Bronchial epithelial cell (primary cell): ENCODE data around the gene C9orf57. TPM values are rescaled to one million over a fixed set of nuclear protein-coding genes. Genes with fewer than 3 reads are reported as not detected.

Experiments
- DNase-seq: peaks from one replicate; pipeline ENCODE4 v3.0.0-alpha.2; 2010; ENCODE audit warnings: low read depth
- FAIRE-seq: peaks from 2 replicates; lab custom pipeline; 2011; peaks lifted over from hg19 to GRCh38; lab: Jason Lieb, UNC
- H3K27me3 ChIP-seq: 2 replicates; pipeline ENCODE4 v1.5.1; 2011; ENCODE audit warnings: low read length; ENCODE audit not compliant: control insufficient read depth, insufficient read depth
- H3K36me3 ChIP-seq: 2 replicates; pipeline ENCODE4 v1.5.1; 2011; ENCODE audit warnings: low read length; ENCODE audit not compliant: control insufficient read depth, insufficient read depth
- H3K4me3 ChIP-seq: 2 replicates; pipeline ENCODE4 v1.5.1; 2011; ENCODE audit warnings: mild to moderate bottlenecking, low read depth, low read length, control low read depth
- total RNA-seq: library from RNA; depleted of rRNA; stranded (reverse); fragments of >200 nt; gene quantifications from 2 replicates; pipeline ENCODE4 v1.2.1, GENCODE V29; 2014
- TF ChIP-seq, protein P1 (sequence below): IDR thresholded peaks from 2 replicates; pipeline ENCODE4 v1.5.1; 2011; ENCODE audit warnings: mild to moderate bottlenecking, moderate library complexity, low read length, control low read depth, inconsistent platforms; ENCODE audit not compliant: insufficient read depth, severe bottlenecking

Gene C9orf57
- total RNA-seq, 1 donor from 2014 or later, result not detected

DNA sequence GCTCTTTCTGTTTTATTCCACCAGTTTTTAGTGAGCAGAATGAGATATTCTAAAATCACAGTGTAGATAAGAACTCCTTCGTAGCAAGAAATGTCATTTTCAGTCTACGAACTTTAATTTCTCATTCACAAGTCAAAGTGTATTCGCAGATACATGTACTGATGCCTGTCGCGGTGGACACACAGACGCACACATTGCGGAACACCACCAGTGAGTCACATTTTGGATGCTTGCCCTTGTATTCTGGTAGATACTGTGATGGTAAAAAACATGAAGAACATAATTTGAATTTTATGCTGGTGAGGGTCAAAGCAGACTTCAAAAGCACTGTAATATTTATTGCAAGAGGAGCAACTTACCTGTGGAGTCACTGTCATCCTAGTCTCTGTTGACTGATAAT, 4.7 kb upstream of the C9orf57 start:
- no peak for FAIRE-seq
- TF ChIP-seq, protein P1, sequence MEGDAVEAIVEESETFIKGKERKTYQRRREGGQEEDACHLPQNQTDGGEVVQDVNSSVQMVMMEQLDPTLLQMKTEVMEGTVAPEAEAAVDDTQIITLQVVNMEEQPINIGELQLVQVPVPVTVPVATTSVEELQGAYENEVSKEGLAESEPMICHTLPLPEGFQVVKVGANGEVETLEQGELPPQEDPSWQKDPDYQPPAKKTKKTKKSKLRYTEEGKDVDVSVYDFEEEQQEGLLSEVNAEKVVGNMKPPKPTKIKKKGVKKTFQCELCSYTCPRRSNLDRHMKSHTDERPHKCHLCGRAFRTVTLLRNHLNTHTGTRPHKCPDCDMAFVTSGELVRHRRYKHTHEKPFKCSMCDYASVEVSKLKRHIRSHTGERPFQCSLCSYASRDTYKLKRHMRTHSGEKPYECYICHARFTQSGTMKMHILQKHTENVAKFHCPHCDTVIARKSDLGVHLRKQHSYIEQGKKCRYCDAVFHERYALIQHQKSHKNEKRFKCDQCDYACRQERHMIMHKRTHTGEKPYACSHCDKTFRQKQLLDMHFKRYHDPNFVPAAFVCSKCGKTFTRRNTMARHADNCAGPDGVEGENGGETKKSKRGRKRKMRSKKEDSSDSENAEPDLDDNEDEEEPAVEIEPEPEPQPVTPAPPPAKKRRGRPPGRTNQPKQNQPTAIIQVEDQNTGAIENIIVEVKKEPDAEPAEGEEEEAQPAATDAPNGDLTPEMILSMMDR, result no peak
- DNase-seq, result peak; percentile 23
- H3K4me3 ChIP-seq, result no peak overlapping the region
- no peaks in the 10 kb centered on the region for H3K27me3 ChIP-seq
- H3K36me3 ChIP-seq, result no peaks in the 10 kb centered on the region

DNA sequence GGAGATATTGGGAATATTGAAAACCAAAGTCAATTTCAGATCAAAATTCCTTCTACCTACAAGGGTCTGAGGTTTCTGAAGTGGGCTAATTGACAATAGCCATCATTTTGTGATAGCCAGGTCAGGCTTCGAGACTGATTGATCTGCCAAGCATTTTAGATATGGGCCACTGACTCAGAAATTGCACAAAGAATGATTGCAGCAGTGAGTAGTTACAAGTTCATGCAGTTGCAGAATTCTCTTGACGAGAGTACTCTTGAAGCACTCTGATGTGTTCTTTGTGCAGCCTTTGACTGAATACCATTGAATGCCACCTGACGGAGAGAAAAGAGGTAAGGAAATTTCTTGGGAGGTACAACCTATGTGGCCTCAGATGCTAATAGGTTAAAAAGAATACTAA, 8.3 kb downstream of the C9orf57 start:
- FAIRE-seq, result no peak

DNA sequence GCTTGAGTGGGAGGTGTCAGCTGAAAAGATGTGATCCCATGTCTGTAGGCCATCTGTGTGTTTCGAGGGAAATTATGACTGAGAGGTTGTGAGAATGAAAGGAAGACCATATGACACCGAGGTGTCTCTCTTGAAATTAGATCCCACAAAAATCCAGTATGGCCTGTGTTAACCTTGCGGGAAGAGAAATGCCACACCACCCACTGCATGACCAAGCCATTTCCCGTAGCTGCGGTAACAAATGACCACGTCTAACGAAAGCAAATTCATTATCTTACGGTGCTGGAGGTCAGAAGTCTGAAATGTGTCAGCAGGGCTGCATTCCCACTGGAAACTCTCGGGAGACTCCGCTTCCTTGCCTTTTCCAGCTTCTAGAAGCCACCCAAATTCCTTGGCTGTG, 11.6 kb downstream of the C9orf57 start:
- Histone ChIP-seq H3K27me3 (no peaks in the 10 kb centered on the region), H3K36me3 (no peaks in the 10 kb centered on the region), H3K4me3 (no peak overlapping the region)
- DNase-seq (no peak), FAIRE-seq (no peak)
- TF ChIP-seq, protein P1, result no peak

More for the DNA sequence above, 8.3 kb downstream of the C9orf57 start:
- H3K36me3 ChIP-seq, result no peaks in the 10 kb centered on the region
- TF ChIP-seq, protein P1, result no peak
- no peak for DNase-seq
- no peak overlapping the region for H3K4me3 ChIP-seq
- no peaks in the 10 kb centered on the region for H3K27me3 ChIP-seq

DNA sequence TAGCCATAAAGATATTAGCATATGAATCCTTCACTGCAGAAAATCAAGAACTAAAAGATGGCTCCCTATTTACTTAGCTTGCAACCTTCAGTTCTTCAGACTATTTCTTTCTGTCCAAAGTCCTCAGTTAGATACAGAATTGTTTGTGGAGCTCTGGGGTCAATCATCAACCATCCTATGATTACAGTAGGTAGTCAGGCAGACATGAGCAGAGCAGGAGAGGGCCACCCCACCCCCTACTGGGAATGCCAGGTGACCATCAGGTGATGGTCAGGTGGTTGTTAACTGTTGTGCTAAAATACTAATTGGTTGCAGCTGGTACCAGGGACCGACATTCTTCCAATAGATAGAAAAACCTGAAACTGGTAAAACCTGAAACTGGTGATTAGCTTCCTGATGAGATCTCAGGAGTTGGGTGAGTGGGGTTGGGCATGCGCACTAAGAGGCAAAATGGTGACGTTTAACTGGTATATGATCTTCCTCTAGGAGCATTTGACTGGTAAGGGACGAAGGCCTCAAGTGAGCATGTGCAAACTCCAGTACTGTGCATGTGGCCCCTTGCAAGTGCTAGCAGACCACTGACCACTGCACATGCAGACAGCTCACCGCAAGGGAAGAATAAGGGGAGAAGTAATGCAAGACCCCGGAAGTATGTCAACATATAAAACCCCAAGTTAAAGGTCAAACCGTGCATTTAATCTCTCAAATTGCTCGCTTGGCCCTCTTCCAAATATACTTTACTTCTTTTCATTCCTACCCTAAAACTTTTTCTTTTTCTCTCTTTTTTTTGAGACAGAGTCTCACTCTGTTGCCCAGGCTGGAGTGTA, 13.6 kb downstream of the C9orf57 start:
- TF ChIP-seq, protein P1, result no peak
- no peak for FAIRE-seq
- no peak for DNase-seq
- no peak overlapping the region for H3K4me3 ChIP-seq
- H3K36me3 ChIP-seq, result no peaks in the 10 kb centered on the region
- H3K27me3 ChIP-seq, result no peaks in the 10 kb centered on the region

DNA sequence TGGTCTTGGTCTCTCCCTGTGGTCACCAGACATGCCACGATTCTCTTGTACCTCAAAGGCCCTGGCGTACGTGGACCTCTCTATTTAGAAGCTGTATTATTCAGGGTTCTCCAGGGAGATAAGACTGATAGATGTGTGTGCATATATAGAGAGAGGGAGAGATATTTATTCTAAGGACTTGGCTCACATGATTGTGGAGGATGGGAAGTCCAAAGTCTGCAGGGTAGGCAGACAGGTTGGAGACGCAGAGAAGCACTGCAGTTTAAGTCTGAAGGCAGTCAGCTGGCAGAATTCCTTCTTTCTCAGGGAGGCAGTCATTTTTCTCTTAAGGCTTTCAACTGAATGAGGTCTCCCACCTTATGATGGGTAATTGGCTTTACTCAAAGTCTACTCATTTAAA, 16.3 kb downstream of the C9orf57 start:
- TF ChIP-seq, protein P1, result no peak
- DNase-seq (no peak), FAIRE-seq (no peak)
- H3K36me3 ChIP-seq, result no peaks in the 10 kb centered on the region
- no peak overlapping the region for H3K4me3 ChIP-seq
- no peaks in the 10 kb centered on the region for H3K27me3 ChIP-seq
